GM18517 (cell line): ENCODE data around the gene DHPS.

Experiments
- ATAC-seq: cut with Tn5 transposase; IDR thresholded peaks from one replicate; pipeline ENCODE4 v1.9.1; 2021; ENCODE audit warnings: mild to moderate bottlenecking, moderate library complexity; ENCODE audit not compliant: unreplicated experiment

Gene DHPS

GRCh38 chr19:12675940-12676339 lies 5.7 kb downstream of the DHPS start:
- ATAC-seq = no peak

GRCh38 chr19:12675399-12675798 lies 6.3 kb downstream of the DHPS start:
- ATAC-seq = no peak

GRCh38 chr19:12672744-12673143 lies 8.9 kb downstream of the DHPS start:
- ATAC-seq = no peak

- ATAC-seq = no peak
These were observed 11.3 kb downstream of the DHPS start for GRCh38 chr19:12670159-12670928.

GRCh38 chr19:12669270-12670158 lies 12.2 kb downstream of the DHPS start:
- no peak for ATAC-seq

- ATAC-seq = no peak
These were observed 12.8 kb downstream of the DHPS start for GRCh38 chr19:12668932-12669269.

GRCh38 chr19:12668346-12668745 lies 13.3 kb downstream of the DHPS start:
- ATAC-seq = no peak

- no peak for ATAC-seq
These were observed 13.9 kb downstream of the DHPS start for GRCh38 chr19:12667731-12668302.

GRCh38 chr19:12666265-12667048 lies 15.2 kb downstream of the DHPS start, which contains the start of the genes MAN2B1 and WDR83:
Gene MAN2B1 (minus strand): TSS chr19:12666742. CDS start chr19:12666701, 41 bp downstream.
Gene WDR83 (plus strand): TSS chr19:12666807. CDS start chr19:12669791, 2,984 bp downstream.
- no peak for ATAC-seq

- no peak for ATAC-seq
These were observed 15.9 kb downstream of the DHPS start for GRCh38 chr19:12665671-12666264.

GRCh38 chr19:12665281-12665573 lies 16.5 kb downstream of the DHPS start:
- no peak for ATAC-seq

GRCh38 chr19:12664406-12665280 lies 17.0 kb downstream of the DHPS start:
- ATAC-seq = no peak

GRCh38 chr19:12660980-12661379 lies 20.7 kb downstream of the DHPS start:
- ATAC-seq = no peak

- no peak for ATAC-seq
These were observed 23.7 kb downstream of the DHPS start for GRCh38 chr19:12657966-12658365.

- no peak for ATAC-seq
These were observed 24.6 kb downstream of the DHPS start for GRCh38 chr19:12656899-12657571.

GRCh38 chr19:12655546-12655945 lies 26.1 kb downstream of the DHPS start:
- ATAC-seq = no peak

- no peak for ATAC-seq
These were observed 29.5 kb downstream of the DHPS start for GRCh38 chr19:12652219-12652618.

- ATAC-seq = no peak
These were observed 31.7 kb downstream of the DHPS start for GRCh38 chr19:12649941-12650340.

GRCh38 chr19:12648088-12648487 lies 33.6 kb downstream of the DHPS start:
- no peak for ATAC-seq
